MCF 10A (cell line): ENCODE results near the gene UCK1. TPM values are rescaled to one million over a fixed set of nuclear protein-coding genes. Genes with fewer than 3 reads are reported as not detected.

ENCODE experiments used
- BruUV-seq: library from RNA; stranded (reverse); fragments of 400-500 nt; replicated peaks from 2 replicates; lab custom pipeline; 2021; lab: Mats Ljungman, UMichigan
- CTCF ChIA-PET: fragments of 300-600 bp; sonication (Branson Sonifier 250); formaldehyde crosslinking; extraction: SDS; loops from one replicate; lab custom pipeline; 2021; ENCODE audit warnings: antibody characterized with exemption, inconsistent platforms; lab: Yijun Ruan, JAX
- POLR2A ChIA-PET: fragments of 300-600, 350-650 bp; sonication (Branson Sonifier 250); formaldehyde crosslinking; extraction: SDS; loops from one replicate; lab custom pipeline; 2020; ENCODE audit warnings: antibody characterized with exemption, inconsistent platforms; lab: Yijun Ruan, JAX
- DNase-seq: peaks from one replicate; pipeline ENCODE4 v3.0.0-alpha.2; 2018; ENCODE audit not compliant: unreplicated experiment
- H3K27ac Mint-ChIP-seq: one replicate; pipeline ENCODE4 v1.8.0; 2022; ENCODE audit warnings: mild to moderate bottlenecking, low read depth, mixed read lengths; ENCODE audit not compliant: unreplicated experiment
- H3K27me3 Mint-ChIP-seq: one replicate; pipeline ENCODE4 v1.8.0; 2022; ENCODE audit warnings: mixed read lengths; ENCODE audit not compliant: insufficient read depth, unreplicated experiment
- H3K36me3 Mint-ChIP-seq: one replicate; pipeline ENCODE4 v1.8.0; 2022; ENCODE audit warnings: mild to moderate bottlenecking, moderate library complexity, mixed read lengths; ENCODE audit not compliant: insufficient read depth, unreplicated experiment
- H3K4me1 Mint-ChIP-seq: one replicate; pipeline ENCODE4 v1.8.0; 2022; ENCODE audit warnings: mixed read lengths; ENCODE audit not compliant: insufficient read depth, unreplicated experiment
- H3K4me3 Mint-ChIP-seq: one replicate; pipeline ENCODE4 v1.8.0; 2022; ENCODE audit warnings: mild to moderate bottlenecking, moderate library complexity, mixed read lengths; ENCODE audit not compliant: unreplicated experiment
- H3K9me3 Mint-ChIP-seq: one replicate; pipeline ENCODE4 v1.8.0; 2022; ENCODE audit warnings: mixed read lengths; ENCODE audit not compliant: unreplicated experiment
- CTCF ChIP-seq: fragments of 200-600 bp; IDR thresholded peaks from one replicate; pipeline ENCODE4 v1.8.0; 2022; ENCODE audit warnings: antibody characterized with exemption, mild to moderate bottlenecking; ENCODE audit not compliant: unreplicated experiment
- intact Hi-C: fragments of 100-400 bp; cut with micrococcal nuclease; formaldehyde crosslinking; loops from 2 replicates; pipeline ENCODE4 v1.14.1; 2022
- total RNA-seq: library from RNA; stranded (reverse); gene quantifications from 2 replicates; pipeline ENCODE4 v1.2.3, GENCODE V29; 2022

UCK1 gene
- total RNA-seq, 1 experiment from 2014 or later: 20.0 TPM

- no TSS peak for BruUV-seq
- H3K27ac Mint-ChIP-seq: no peak overlapping the region
- ChIA-PET CTCF (interaction anchor here (1.1 kb wide), 1 partner anchor 8 kb away, joined by 3 read pairs; no protein-coding TSS in a partner anchor), POLR2A (interaction anchor here (1.3 kb wide), 1 partner anchor 13 kb away, joined by 4 read pairs; no protein-coding TSS in a partner anchor)
- H3K4me1 Mint-ChIP-seq: no peaks in the 10 kb centered on the region
- no peaks in the 10 kb centered on the region for H3K27me3 Mint-ChIP-seq
- no peak for TF ChIP-seq CTCF
- H3K9me3 Mint-ChIP-seq: no peaks in the 10 kb centered on the region
- H3K4me3 Mint-ChIP-seq: no peak overlapping the region
- no peak for DNase-seq
- H3K36me3 Mint-ChIP-seq: peaks cover 91% of the 10 kb centered on the region
- intact Hi-C loops: no loop called here
Observed at GRCh38 chr9:131487001-131487400, 44.1 kb downstream of the UCK1 start.

- H3K27ac Mint-ChIP-seq: no peak overlapping the region
- no peaks in the 10 kb centered on the region for H3K4me1 Mint-ChIP-seq
- BruUV-seq: no TSS peak
- no peaks in the 10 kb centered on the region for H3K27me3 Mint-ChIP-seq
- intact Hi-C loops: no loop called here
- no peak for TF ChIP-seq CTCF
- DNase-seq: no peak
- no peak overlapping the region for H3K4me3 Mint-ChIP-seq
- peaks cover 93% of the 10 kb centered on the region for H3K36me3 Mint-ChIP-seq
- H3K9me3 Mint-ChIP-seq: no peaks in the 10 kb centered on the region
- ChIA-PET CTCF (interaction anchor here (1.4 kb wide), 1 partner anchor 10 kb away, joined by 4 read pairs; no protein-coding TSS in a partner anchor), POLR2A (no interaction called here)
Observed at GRCh38 chr9:131485728-131486422, 45.2 kb downstream of the UCK1 start.

GRCh38 chr9:131485206-131485605, 45.9 kb downstream of the UCK1 start:
- H3K27ac Mint-ChIP-seq: no peak overlapping the region

More at GRCh38 chr9:131485206-131485605, 45.9 kb downstream of the UCK1 start:
- no peaks in the 10 kb centered on the region for H3K27me3 Mint-ChIP-seq
- no peak for TF ChIP-seq CTCF
- intact Hi-C loops: no loop called here
- no peaks in the 10 kb centered on the region for H3K9me3 Mint-ChIP-seq
- no peak overlapping the region for H3K4me3 Mint-ChIP-seq
- peaks cover 93% of the 10 kb centered on the region for H3K36me3 Mint-ChIP-seq
- no peaks in the 10 kb centered on the region for H3K4me1 Mint-ChIP-seq
- CTCF ChIA-PET: interaction anchor here (0.8 to 1.4 kb wide), 3 partner anchors 9 to 135 kb away, joined by 3 to 4 read pairs (median 3); no protein-coding TSS in a partner anchor
- DNase-seq: no peak
- POLR2A ChIA-PET: no interaction called here
- no TSS peak for BruUV-seq
